ENCODE results near the gene KCND3.

KCND3 gene

DNA sequence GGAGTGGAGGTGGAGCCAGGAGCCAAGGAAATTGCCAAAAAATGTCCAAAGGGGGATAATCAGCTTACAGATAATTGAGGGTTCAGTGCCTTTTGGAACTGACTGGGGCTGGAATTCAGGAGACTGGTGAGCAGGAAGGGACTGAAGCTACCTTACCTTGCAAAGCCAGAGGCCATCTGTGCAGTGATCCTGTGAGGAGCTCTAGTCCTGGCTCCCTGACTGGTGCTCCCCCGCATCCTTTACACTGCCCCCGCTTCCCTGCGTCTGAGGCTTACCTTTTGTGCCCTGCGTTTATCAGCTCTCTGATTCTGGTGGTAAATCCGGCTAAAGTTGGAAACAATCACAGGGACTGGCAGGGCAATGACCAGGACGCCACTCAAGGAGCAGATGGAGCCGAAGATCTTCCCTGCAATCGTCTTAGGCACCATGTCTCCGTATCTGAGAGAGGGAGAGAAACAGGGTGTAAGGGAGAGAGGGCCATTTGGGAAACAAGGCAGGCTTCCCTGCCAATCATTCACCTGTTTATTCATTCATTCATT lies 202.7 kb downstream of the KCND3 start:
- CTCF ChIA-PET, result interaction anchor here (1.0 to 1.8 kb wide), 2 partner anchors 15 to 17 kb away, joined by 3 to 4 read pairs; no protein-coding TSS in a partner anchor
- TF ChIP-seq, protein P1, sequence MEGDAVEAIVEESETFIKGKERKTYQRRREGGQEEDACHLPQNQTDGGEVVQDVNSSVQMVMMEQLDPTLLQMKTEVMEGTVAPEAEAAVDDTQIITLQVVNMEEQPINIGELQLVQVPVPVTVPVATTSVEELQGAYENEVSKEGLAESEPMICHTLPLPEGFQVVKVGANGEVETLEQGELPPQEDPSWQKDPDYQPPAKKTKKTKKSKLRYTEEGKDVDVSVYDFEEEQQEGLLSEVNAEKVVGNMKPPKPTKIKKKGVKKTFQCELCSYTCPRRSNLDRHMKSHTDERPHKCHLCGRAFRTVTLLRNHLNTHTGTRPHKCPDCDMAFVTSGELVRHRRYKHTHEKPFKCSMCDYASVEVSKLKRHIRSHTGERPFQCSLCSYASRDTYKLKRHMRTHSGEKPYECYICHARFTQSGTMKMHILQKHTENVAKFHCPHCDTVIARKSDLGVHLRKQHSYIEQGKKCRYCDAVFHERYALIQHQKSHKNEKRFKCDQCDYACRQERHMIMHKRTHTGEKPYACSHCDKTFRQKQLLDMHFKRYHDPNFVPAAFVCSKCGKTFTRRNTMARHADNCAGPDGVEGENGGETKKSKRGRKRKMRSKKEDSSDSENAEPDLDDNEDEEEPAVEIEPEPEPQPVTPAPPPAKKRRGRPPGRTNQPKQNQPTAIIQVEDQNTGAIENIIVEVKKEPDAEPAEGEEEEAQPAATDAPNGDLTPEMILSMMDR (IDR thresholded peaks at IDR 0.05; ENCODE audit: insufficient read depth, low read length, missing control alignments), result no peak
- POLR2A ChIA-PET, result no interaction called here
- DNase-seq (ENCODE audit: low read depth, low spot score), result no peak
- no peak overlapping the region for H3K4me3 ChIP-seq (ENCODE audit: low read depth, low read length)

- ChIA-PET POLR2A (no interaction called here), CTCF (interaction anchor here (1.9 kb wide), 1 partner anchor 15 kb away, joined by 5 read pairs; no protein-coding TSS in a partner anchor)
- DNase-seq (ENCODE audit: low read depth, low spot score), result no peak
- TF ChIP-seq, protein P1 (IDR thresholded peaks at IDR 0.05; ENCODE audit: insufficient read depth, low read length, missing control alignments), result no peak
- H3K4me3 ChIP-seq (ENCODE audit: low read depth, low read length), result no peak overlapping the region
These were observed 205.1 kb downstream of the KCND3 start for GRCh38 chr1:111784273-111784901.

DNA sequence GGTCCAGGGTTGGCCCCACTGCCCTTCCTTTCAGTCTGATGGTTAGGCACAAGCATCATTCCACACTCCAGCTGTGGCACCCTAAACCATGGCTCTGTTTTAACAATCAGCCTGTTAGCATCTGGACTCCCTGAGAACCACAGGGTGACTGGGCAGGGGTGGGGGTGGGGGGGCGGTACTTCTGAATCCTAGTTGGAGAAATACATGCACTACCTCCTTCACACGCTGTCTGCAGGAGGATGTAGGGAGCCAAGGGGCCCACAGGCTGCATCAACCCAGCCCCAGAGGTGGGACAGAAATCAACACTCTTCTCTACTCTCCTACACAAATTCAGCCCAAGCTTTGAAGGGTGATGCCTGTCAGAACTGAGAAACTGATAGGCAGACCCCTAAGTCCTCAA lies 209.9 kb downstream of the KCND3 start:
- TF ChIP-seq, protein P1 (IDR thresholded peaks at IDR 0.05; ENCODE audit: insufficient read depth, low read length, missing control alignments), result no peak

DNA sequence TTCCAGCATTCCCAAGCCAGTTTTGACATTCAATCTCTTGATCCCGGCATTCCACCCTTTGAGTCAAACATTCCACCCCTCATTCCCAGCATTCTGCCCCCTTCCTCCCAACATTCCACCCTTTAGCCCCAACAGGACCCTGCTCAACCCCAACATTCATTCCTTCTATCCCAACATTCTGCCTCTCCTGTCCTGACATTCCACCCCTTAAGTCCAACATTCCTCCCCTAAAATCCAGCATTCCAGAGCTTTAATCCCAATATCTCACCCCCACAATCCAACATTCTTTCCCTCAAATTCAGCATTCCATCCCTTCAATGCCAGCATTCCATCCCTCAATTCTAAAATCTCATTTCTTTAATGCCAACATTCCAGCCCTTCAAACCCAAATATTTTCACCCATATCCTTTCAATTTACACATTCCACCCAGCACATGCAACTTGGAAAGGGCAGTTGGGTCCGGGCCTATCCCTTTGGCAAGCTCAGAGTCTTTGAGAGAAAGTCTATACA lies 210.9 kb downstream of the KCND3 start:
- H3K4me3 ChIP-seq (ENCODE audit: low read depth, low read length), result no peak overlapping the region
- no peak for DNase-seq (ENCODE audit: low read depth, low spot score)
- CTCF ChIA-PET, result interaction anchor here (0.9 to 1.6 kb wide), 4 partner anchors 10 to 299 kb away, joined by 3 to 4 read pairs (median 4); no protein-coding TSS in a partner anchor
- TF ChIP-seq, protein P1 (IDR thresholded peaks at IDR 0.05; ENCODE audit: insufficient read depth, low read length, missing control alignments), result no peak
- POLR2A ChIA-PET, result no interaction called here

More for the DNA sequence above, 209.9 kb downstream of the KCND3 start:
- ChIA-PET POLR2A (no interaction called here), CTCF (interaction anchor here (1.5 to 1.8 kb wide), 2 partner anchors 9 to 12 kb away, joined by 4 to 6 read pairs; no protein-coding TSS in a partner anchor)
- H3K4me3 ChIP-seq (ENCODE audit: low read depth, low read length), result no peak overlapping the region
- no peak for DNase-seq (ENCODE audit: low read depth, low spot score)

DNA sequence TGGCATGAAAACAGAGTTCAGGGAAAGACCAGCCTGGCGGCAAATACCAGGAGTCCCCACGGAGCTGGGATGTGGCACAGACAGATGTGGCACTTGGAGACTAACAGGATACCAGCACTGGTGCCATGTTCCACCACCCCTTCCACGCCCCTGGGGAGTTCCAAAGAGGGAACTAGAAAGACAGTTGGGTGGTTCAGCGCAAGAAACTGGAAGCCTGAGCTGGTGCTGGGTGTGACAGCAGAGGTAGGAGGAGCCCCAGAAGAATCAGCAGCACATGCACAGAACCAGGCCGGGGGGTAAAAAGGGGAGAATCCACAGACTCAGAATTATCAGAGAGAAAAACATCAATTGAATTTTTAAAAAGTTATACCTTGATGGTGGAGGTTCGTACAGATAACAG lies 211.4 kb downstream of the KCND3 start:
- no peak for DNase-seq (ENCODE audit: low read depth, low spot score)
- POLR2A ChIA-PET, result no interaction called here
- CTCF ChIA-PET, result interaction anchor here (0.9 to 1.6 kb wide), 4 partner anchors 10 to 299 kb away, joined by 3 to 4 read pairs (median 4); no protein-coding TSS in a partner anchor
- TF ChIP-seq, protein P1 (IDR thresholded peaks at IDR 0.05; ENCODE audit: insufficient read depth, low read length, missing control alignments), result no peak
- H3K4me3 ChIP-seq (ENCODE audit: low read depth, low read length), result no peak overlapping the region

- no peak overlapping the region for H3K4me3 ChIP-seq (ENCODE audit: low read depth, low read length)
- TF ChIP-seq, protein P1 (IDR thresholded peaks at IDR 0.05; ENCODE audit: insufficient read depth, low read length, missing control alignments), result no peak
- POLR2A ChIA-PET, result no interaction called here
- CTCF ChIA-PET, result interaction anchor here (1.1 to 1.4 kb wide), 2 partner anchors 10 to 63 kb away, joined by 3 to 7 read pairs; no protein-coding TSS in a partner anchor
- DNase-seq (ENCODE audit: low read depth, low spot score), result no peak
These were observed 212.2 kb downstream of the KCND3 start for GRCh38 chr1:111777301-111777700.

Data from AG04449 (cell line).